Activated T-cell treated with anti-CD3 and anti-CD28 coated beads for 48 hours (primary cell): ENCODE measurements around the gene TRIP12.
A peak's percentile ranks its signal among the peaks of the same experiment; 100 is the strongest.
"Not testable (repeated sequence)": the region's sequence is repeated elsewhere in the genome, so short reads cannot be mapped to it uniquely, and the experiment has no call there.

Experiments used
- DNase-seq: peaks from one replicate; pipeline ENCODE4 v3.0.0-alpha.2; 2020; ENCODE audit warnings: low read depth

Gene TRIP12

DNA sequence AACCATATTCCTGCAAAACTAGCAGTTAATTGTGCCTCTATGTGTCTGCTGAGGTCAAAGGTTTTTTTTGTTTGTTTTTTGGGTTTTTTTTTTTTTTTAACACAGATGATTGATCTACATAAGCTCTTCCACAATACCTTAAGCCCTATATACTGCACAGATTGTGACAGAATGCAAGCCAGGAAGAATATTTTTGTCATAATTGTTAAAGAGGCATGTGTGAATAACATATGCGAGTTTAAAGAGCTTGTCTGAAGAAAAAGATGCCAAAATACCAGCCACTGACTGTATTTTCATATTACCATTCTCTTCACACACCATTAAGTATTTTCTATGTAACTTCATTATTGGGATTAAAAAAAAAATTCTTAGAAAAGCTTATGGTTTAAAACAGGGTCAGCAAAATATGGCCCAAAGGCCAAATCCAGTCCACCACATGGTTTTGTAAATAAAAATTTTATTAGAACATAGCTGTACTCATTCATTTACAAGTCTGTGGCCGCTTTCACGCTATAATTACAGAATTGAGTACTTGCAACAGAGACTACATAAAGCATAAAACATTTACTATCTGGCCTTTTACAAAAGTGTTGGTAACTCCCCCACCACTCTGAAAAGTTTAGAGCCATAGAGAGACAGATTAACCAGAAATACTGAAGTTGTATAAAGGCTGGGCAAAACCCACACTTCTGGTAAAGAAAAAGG is 89.9 kb downstream of the TRIP12 start:
- no peak for DNase-seq

- no peak for DNase-seq
These were observed 96.3 kb downstream of the TRIP12 start for GRCh38 chr2:229825476-229825875.

- no peak for DNase-seq
These were observed 100.5 kb downstream of the TRIP12 start for GRCh38 chr2:229821316-229821715.

DNA sequence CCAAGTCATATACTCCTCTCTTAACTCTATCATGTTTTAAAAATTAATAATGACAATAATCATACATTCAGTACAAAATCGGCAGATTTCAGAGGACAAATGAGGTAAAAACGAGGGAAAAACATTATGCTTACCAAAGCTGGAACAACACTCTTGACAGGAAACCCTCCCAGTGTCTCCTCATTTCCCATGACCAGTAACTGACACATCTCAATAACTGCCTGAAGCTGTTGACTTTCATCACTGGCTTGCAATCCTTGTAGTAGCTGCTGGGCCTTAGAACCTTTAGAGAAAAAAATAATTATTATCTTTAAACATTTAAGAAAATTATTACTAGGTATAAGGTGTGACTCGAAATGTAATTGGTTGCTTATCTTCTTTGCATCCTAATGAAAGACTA is 103.6 kb downstream of the TRIP12 start:
- no peak for DNase-seq

- DNase-seq = no peak
These were observed 106.0 kb downstream of the TRIP12 start for GRCh38 chr2:229815858-229816257.

DNA sequence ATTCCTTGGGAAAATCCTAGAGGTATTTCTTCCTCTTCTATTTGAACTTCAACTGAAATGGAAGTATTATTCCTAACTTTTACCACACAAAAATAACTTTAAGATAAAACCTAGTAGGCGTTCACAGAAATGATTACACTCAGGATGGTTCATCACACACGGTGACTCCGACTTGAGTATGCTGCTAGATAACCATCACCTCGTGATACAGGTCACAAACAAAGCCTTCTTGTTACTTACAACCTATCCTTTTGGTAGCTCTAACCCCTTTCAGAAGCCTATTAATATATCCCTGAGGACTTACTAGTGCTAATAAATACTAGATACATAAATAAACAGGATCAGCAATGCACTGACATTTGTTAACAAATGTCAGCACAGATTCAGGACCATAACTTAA is 106.5 kb downstream of the TRIP12 start:
- DNase-seq = no peak

- DNase-seq = no peak
These were observed 111.0 kb downstream of the TRIP12 start for GRCh38 chr2:229810786-229811185.

- no peak for DNase-seq
These were observed 116.2 kb downstream of the TRIP12 start for GRCh38 chr2:229805559-229805958.

DNA sequence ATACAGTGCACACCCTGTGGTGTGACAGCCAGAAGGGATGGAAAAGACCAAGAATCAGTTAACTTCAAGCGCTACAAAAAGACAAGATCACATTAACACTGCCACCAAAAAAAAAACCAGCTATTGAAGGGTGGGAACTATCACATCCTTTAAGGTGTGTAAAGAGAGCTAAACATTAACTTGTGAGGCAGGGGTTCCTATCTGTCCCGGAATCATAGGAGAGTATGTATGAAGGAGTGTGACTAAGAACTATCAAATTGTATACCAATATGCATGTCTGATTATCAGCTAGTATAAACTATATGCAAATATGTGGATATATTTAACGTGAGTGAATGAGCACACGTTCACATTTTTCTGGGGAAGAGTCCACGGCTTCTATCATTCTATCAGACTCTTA is 119.0 kb downstream of the TRIP12 start:
- no peak for DNase-seq

DNA sequence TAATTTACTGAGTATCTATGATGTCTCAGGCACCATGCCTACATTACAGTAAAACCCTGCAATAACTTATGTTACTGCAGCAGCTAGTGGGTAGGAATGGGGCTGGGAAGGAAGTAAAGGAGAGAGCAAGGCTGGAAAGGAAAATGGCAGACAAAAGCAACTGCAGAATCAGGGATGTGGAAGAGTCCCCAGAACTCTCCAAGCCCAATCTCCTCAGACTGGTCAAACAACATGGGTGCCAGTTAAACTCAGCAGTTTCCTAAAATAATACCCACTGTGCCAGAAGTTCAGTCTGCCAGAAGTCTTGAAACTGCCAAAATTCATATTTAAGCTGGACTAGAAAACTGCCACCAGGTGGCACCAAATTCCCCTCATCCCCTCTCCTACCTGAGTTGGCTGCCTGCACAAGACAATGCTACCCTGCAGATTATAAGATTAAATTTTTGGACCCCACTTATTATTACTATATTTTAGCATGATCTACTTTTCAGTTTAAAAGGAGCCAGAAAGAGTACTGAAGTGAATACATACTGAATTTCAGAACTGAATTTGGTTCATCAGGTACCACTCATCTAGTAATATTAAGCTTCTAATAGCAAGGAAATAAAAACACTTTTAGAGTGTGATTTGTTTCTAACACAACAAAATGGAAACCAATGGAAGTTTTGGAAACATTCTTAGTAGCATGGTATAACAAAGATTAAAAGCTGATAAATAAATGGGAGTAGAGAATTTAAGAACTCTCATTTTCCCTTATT is 120.6 kb downstream of the TRIP12 start:
- DNase-seq = peak; percentile 50

DNA sequence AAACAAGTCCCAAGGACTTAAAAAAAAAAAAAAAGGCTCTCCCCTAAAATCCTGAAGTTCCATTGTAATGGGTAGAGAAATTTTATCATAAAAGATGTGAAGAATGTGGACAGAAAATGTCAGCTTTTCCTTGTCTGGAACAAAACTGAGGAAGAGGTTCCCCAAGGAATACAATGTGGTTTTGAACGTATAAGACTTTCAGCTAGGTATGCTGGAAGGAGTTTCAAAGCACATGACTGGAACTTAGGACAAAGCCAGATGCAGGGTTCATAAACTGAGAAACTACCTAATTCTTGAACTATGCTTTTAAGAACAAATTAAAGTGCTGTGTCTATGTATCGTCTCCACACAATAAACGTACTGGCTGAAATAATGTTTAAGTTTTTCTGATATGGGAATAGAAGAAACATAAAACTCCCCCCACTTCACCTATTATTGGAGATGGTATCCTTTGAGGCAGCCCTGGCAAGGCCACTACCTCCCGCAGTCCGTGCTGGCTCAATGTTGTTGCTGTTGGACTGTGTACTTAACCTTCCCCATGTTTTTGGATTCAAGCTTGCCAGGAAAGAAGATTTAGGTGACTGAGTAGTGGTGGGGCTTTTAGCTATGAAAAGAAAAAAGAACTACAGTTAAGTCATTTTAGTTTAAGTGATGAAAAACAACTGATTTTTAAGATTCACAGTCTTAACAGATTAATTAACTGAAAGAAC is 123.2 kb downstream of the TRIP12 start:
- no peak for DNase-seq

- DNase-seq = no peak
These were observed 126.8 kb downstream of the TRIP12 start for GRCh38 chr2:229795058-229795457.

DNA sequence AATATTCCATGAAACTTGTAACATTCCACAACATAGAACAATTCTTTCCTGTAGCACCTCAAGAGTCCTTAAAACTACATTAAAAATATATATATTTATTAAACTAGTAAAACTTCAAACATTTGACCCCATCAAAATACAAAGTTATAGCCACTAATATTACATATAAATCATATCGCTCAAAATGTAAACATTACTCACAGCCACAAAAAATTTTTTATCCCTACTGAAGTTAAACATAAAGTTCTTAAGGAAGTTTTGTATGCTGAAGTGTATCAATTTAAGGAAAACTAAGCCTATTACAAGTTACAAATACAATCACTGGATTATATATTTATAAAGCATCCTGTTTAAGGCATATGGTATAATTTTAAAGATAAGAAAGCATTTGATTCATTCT is 127.2 kb downstream of the TRIP12 start:
- DNase-seq = no peak

DNA sequence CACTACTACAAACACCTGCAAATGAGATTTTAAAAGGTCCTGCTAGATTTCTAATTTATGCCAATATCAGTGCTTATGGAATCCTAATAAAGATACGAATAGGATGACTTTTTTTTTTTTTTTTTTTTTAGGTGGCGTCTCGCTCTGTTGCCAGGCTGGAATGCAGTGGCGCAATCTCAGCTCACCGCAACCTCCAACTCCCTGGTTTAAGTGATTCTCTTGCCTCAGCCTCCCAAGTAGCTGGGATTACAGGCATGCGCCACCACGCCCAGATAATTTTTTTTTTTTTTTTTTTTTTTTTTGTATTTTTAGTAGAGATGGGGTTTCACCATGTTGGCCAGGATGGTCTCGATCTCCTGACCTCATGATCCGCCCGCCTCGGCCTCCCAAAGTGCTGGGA is 135.5 kb downstream of the TRIP12 start:
- DNase-seq = not testable (repeated sequence)

DNA sequence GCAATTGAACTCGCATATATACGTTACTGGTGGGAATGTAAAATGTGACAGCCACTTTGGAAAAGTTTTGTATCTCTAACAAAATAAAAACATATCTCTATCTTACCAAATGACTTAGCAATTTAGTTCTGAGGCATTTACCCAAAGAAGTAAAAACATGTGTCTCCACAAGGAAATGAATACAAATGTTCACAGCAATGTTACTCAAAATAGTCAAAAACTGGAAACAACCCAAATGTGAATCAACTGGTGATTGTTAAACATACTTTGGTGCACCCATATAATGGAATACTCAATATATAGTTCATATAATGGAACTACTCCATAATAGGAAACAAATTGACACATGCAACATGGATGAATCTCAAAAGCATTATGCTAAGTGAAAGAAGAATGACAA is 137.0 kb downstream of the TRIP12 start:
- DNase-seq = no peak

DNA sequence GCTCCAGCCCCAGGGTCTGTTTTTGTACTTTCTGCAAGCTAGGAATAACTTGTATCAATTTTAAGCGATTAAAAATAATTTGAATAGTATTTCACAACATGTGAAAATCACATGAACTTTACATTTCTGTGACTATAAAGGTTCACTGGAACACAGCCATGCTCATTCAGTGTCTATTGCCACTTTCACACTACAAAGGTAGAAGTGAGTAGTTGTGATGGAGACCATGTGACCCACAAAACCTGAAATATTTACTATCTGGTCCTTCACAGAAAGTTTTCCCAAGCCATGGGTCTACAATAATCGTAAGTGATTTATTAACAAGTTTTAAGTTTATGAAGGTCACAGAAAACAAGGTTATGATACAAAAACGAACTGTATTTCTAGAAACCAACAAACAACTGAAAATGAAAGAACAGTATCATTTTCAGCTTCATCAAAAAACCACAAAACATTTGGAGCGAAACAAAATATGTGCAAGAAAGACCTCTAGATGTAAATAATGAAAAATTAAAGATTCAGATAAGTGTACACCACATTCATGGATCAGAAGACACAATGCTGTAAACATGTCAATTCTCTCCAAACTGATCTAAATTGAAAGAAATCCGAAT is 138.6 kb downstream of the TRIP12 start:
- DNase-seq = no peak

DNA sequence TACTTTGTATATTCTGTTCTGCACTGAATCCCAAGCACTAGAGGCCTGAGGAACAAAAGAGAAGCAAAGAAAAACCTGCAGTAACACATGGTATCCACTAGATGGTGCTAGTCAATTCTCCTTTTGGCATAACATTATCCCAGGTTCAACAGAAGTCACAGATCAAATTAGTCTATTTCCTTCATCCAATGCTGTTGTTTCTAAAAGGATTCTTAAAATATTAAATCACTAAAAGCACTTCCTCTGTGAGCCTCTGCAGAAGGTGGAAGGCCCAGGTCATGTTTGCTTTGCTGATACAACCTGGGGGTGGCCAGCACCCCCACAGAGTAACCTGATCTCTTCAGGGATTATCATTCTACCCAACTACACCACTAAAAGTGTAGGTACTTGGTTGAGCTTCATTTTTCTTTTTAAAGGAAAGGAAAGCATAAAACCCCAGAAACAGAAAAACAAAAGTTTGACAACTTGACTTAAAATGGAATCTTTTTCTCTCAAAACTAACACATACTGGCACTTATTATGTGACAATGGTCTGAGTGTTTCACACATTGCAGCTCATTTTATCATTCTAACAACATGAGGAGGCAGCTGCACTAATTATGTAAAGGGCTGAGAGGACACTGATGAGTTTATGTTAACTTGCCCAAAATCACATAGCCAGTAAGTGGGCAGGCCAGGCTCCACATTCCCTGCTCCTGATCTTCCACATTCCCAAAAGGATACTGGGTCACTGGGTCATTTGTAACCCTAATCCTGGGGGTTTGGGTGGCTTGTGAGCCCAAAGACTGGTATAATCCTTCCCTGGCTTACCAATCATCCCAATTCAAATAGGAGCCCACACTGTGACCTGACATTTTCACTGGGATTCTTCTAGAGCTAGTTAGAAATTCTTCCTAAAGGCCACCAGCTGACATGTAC is 140.7 kb downstream of the TRIP12 start:
- no peak for DNase-seq

DNA sequence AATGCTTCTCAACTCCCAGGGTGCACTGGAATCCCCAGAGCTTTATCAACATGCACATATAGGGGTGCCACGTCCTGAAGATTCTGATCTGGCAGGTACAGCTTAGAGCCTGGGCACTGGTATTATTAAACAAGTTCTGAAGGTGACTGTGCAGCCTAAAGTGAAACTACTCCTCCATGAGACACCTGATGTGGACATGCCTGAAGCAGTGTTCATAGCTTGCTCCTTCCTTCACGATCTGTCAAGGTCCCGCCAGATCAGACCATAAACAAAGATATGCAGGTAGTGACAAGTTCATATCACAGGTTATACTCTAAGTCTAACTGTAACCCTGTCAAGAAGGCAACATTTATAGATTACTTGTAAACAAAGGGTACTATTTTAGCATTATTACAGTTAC is 142.2 kb downstream of the TRIP12 start:
- DNase-seq = no peak

DNA sequence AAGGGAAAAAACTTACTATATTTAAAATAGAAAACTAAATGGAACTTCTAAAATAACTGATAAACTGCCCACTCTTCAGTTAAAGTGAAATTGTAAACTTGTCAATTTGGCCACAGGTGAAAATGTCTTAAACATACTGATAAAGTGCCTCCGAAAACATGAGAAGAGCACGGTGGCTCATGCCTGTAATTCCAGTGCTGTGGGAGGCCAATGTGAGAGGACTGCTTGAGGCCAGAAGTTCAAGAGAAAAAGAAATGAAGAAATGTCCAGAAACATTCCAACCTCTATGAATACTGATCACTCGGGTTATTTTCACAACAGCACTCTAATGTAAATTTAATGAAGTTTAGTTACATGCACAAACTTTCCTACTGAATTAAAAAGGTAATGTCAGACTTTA is 144.1 kb downstream of the TRIP12 start:
- no peak for DNase-seq

DNA sequence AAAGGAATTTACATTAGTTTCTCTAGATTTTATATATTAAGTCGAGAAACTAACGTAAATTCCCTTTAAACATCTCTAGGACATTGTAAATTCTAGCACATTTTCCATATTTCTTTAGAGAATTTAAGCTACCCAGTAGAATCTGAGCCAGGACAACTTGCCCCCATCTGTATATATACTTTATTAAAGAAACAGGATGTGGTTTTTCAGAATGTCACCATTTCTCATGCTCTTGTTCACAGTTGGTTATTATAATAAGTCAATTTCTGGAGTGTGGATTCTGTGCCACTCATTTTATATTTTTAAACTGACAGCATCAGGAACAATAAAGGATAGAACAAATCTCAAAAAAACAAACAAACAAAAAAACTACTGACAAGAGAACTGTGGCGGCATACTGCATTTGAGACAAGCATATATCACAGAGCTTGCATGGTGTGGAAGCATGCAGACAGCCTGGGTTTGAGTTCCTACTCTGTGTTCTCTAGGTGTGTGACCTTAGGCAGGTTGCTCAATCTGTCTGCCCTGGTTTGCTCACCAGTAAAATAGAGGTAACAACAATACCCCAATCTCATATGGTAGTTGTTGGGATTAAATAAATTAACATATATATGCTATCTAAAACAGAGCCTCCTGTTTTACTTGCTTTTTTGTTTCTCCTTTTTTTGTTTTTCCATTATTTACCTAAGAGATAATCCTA is 146.0 kb downstream of the TRIP12 start:
- no peak for DNase-seq

DNA sequence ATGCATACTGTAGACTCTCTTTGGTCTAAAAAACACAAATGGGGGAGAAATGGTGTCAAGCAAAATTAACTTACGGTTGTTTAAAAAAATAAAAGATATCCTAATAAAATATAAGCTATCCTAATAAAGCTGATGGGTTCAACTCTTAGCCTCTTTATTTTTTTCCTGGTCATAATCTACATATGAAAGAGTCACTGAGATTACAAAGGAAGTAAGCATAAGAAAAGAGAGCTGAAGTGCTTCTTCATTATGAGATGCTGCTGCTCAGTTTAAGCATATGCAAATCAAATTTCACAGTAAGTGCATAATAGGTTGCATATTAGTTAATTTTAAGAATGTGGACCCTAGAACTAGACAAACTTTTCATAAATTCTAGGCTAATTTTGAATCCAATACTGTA is 147.6 kb downstream of the TRIP12 start:
- DNase-seq = no peak
